NOMO-1 treated with dmso at 0.1 percent for 144 hours (cell line): Measurements from ENCODE around the gene GLOD5.

Experiments used
- DNase-seq: peaks from one replicate; lab custom pipeline; 2025; ENCODE audit not compliant: unreplicated experiment; lab: John Stamatoyannopoulos, UW

GLOD5 gene

GRCh38 chrX:48753708-48754228 is 7.8 kb upstream of the GLOD5 start:
- DNase-seq: no peak

- DNase-seq: no peak
Observed at GRCh38 chrX:48754238-48754637, 7.3 kb upstream of the GLOD5 start.

GRCh38 chrX:48769230-48769629 is 7.7 kb downstream of the GLOD5 start:
- DNase-seq: no peak

GRCh38 chrX:48770296-48770695 is 8.7 kb downstream of the GLOD5 start:
- no peak for DNase-seq

- DNase-seq: no peak
Observed at GRCh38 chrX:48772602-48773001, 11.1 kb downstream of the GLOD5 start.

- no peak for DNase-seq
Observed at GRCh38 chrX:48776818-48777439, 15.4 kb downstream of the GLOD5 start.

GRCh38 chrX:48779399-48779798 is 17.9 kb downstream of the GLOD5 start:
- no peak for DNase-seq

GRCh38 chrX:48781705-48782104 is 20.2 kb downstream of the GLOD5 start:
- no peak for DNase-seq

- no peak for DNase-seq
Observed at GRCh38 chrX:48782216-48782615, 20.7 kb downstream of the GLOD5 start.

GRCh38 chrX:48782795-48783194 is 21.2 kb downstream of the GLOD5 start:
- no peak for DNase-seq

- no peak for DNase-seq
Observed at GRCh38 chrX:48784726-48785125, 23.2 kb downstream of the GLOD5 start.

GRCh38 chrX:48785186-48785539 is 23.6 kb downstream of the GLOD5 start:
- no peak for DNase-seq

- DNase-seq: no peak
Observed at GRCh38 chrX:48785540-48786214, 24.1 kb downstream of the GLOD5 start.

- no peak for DNase-seq
Observed at GRCh38 chrX:48786341-48786800, 24.8 kb downstream of the GLOD5 start, which contains the start of gene GATA1. TSS of gene GATA1 (plus strand) at chrX:48786590. CDS start at chrX:48791110, 4,520 bp downstream.

GRCh38 chrX:48786825-48787504 is 25.4 kb downstream of the GLOD5 start:
- no peak for DNase-seq

GRCh38 chrX:48787505-48788443 is 26.2 kb downstream of the GLOD5 start:
- no peak for DNase-seq

- DNase-seq: no peak
Observed at GRCh38 chrX:48789366-48790220, 28.0 kb downstream of the GLOD5 start.

GRCh38 chrX:48790477-48790876 is 28.9 kb downstream of the GLOD5 start:
- no peak for DNase-seq

- no peak for DNase-seq
Observed at GRCh38 chrX:48791063-48791820, 29.7 kb downstream of the GLOD5 start.
